Epithelial cell of esophagus (primary cell): ENCODE data around the gene ZNRF3.
"Not testable (repeated sequence)": the region's sequence is repeated elsewhere in the genome, so short reads cannot be mapped to it uniquely, and the experiment has no call there.

Experiments used
- DNase-seq: peaks from one replicate; pipeline ENCODE4 v3.0.0; 2010; ENCODE audit warnings: low read depth
- H3K4me3 ChIP-seq: 2 replicates; pipeline ENCODE4 v1.5.1; 2011; ENCODE audit warnings: mild to moderate bottlenecking, low read length, control low read depth
- TF ChIP-seq, protein P1 (sequence below): IDR thresholded peaks from 2 replicates; pipeline ENCODE4 v1.5.1; 2011; ENCODE audit warnings: low read depth, mild to moderate bottlenecking, low read length, control low read depth, inconsistent platforms; ENCODE audit not compliant: insufficient read depth; ENCODE audit errors: missing control alignments

The ZNRF3 gene

DNA sequence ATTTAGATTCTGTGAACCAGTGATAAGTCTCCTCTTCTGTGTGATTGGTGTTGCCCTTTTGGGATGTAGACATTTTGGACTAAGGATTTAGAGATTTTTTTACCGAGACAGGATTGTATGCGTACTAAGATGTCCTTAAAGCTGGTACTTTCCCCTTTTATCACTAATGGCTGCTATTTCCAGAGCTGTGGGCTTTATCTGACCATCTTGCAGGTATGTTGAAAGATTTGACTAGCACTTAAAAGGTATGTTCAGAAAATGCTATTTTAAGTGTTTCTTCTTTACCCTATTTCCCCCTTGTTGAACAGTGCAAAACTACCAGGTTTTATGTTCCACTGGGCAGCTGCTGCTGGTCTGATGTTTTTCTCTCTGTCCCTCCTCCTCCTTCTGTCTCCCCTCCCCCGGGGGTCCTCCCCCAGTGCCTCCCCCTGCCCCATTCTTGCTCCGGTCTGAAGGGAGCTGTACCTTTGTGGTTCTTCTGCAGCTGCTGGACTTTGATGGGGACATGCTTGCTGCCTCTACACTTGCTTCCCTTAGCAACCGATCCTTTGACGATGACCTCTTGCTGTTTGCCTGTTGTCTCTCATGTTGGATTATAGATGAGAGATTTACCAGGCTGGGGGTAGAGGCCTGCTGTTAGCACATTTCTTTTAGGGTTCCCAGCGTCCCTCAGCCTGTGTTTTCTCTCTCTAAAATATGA lies 59.6 kb downstream of the ZNRF3 start:
- TF ChIP-seq, protein P1, sequence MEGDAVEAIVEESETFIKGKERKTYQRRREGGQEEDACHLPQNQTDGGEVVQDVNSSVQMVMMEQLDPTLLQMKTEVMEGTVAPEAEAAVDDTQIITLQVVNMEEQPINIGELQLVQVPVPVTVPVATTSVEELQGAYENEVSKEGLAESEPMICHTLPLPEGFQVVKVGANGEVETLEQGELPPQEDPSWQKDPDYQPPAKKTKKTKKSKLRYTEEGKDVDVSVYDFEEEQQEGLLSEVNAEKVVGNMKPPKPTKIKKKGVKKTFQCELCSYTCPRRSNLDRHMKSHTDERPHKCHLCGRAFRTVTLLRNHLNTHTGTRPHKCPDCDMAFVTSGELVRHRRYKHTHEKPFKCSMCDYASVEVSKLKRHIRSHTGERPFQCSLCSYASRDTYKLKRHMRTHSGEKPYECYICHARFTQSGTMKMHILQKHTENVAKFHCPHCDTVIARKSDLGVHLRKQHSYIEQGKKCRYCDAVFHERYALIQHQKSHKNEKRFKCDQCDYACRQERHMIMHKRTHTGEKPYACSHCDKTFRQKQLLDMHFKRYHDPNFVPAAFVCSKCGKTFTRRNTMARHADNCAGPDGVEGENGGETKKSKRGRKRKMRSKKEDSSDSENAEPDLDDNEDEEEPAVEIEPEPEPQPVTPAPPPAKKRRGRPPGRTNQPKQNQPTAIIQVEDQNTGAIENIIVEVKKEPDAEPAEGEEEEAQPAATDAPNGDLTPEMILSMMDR: no peak
- DNase-seq: no peak
- no peak overlapping the region for H3K4me3 ChIP-seq

DNA sequence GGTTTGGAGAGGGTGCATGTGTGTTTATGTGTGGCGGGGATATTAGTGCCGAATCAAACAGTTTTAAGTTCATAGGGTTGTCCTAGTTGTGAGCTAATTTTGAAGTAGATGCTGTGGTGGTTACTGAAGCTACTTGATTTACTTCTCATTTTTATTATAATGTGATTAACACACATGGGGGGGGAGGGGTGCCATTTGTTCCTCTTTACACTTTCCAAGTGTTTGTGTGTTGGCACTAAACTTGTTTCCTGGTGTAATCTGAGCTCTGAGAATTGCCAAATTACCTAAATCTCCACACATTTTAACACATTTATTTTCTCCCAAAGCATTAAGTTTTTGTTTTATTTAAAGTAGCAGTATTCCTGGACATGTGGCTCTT lies 60.1 kb downstream of the ZNRF3 start:
- H3K4me3 ChIP-seq: no peak overlapping the region
- DNase-seq: no peak
- TF ChIP-seq, protein P1: no peak

DNA sequence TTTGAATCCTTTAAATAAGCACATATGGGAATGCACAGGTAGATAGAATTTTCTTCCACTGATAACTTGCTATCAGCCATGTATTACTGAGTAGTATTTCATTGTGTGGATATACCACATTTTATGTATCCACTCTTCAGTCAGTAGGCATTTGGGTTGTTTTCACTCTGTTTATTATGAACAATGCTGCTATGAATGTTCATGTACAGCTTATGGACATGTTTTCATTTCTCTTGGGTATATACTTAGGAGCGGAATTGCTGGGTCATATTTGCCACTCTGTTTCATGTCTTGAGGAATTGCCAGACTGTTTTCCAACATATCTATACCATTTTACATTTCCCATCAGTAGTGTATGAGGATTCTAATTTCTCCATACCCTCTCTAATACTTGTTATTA lies 63.8 kb downstream of the ZNRF3 start:
- TF ChIP-seq, protein P1: no peak
- no peak overlapping the region for H3K4me3 ChIP-seq
- no peak for DNase-seq

DNA sequence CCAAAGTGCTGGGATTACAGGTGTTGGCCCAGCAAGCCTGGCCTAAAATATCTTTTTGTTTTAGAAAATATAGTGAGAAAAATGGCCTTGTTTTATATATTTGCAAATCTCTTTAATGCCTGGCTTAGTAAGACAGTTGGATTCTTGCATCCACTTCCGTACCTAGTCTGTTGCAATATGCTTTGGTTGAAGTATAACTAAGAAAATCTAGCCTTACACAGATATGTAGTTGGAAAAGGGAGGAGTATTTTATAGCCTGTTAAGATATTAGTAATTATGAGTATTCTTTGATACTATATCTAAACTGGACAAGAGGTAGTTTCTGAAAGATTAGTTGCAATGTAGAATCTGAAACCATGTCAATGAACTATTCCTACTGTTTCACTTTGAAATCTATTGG lies 65.1 kb downstream of the ZNRF3 start:
- TF ChIP-seq, protein P1: no peak
- no peak overlapping the region for H3K4me3 ChIP-seq
- no peak for DNase-seq

DNA sequence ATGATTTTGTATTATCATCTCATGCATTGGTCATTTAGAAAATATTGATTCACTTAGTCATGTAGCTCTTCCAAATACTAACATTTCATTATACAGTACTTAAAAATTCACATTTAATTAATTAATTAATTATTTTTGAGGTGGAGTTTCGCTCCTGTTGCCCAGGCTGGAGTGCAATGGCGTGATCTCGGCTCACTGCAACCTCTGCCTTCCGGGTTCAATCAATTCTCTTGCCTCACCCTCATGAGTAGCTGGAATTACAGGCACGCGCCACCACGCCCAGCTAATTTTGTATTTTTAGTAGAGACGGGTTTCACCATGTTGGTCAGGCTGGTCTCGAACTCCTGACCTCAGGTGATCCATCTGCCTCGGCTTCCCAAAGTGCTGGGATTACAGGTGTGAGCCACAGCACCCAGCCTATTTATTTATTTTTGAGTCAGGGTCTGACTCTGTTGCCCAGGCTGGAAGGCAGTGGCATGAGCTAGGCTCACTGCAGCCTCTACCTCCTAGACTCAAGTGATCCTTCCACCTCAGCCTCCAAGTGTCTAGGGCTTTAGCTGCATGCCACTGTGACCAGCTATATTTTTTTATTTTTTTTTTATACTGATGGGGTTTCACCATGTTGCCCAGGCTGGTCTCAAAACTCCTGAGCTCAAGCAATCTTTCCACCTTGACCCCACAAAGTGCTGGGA lies 65.6 kb downstream of the ZNRF3 start:
- DNase-seq, H3K4me3 ChIP-seq: not testable (repeated sequence)

DNA sequence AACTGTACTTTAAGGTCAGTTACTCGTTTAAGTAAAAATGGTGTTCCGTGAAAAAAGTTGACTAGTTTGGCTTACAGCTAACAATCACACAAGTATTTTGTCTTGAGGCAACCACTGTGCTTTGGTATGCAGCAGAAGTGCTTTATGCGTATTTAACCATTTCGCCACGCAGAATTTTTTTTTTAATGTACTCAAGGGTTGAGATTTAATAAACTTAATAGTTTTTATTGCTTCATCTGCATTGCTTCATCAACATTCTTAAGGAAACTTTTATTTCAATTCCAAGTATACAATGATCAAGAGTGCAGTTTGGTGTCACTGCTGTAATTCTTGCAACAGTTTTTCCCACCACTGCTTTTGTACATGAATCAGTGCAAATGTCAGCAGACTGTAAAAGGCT lies 66.4 kb downstream of the ZNRF3 start:
- TF ChIP-seq, protein P1: no peak

DNA sequence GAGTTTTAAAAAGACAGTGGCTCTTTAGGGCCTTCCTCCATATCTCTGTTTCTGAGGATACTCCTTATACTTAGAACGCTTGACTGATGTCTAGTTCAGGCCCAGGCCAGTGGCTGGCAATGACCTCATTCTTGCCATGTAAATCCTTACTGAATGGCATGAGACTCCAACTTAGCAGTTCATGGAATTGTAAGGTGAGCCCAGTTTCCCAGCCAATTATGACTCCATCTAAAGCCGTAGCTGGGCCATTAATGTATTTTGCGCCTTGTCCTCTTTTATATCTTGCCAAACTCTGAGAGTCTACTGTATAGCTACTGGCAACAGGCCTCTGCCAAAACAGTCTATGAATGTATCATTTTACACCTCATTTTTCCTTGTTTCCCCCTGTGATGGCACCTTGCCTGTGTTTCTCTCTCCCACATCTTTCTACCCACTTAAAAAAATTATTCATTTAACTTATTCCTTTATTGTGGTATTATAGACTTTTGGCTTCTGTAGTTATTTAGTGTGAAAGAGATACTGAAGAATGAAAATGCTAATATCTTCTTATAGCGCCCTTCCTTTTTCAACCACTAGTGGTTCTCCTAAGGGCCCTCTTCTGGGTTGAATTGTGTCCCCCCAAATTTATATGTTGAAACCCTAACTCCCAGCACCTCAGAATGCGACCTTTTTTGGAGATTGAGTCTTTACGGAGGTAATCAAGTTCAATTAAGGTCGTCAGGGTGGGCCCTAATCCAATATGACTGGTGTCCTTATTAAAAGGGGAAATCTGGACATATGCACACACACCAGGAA lies 67.4 kb downstream of the ZNRF3 start:
- TF ChIP-seq, protein P1: no peak
- H3K4me3 ChIP-seq: no peak overlapping the region
- no peak for DNase-seq

More for the DNA sequence above, 66.4 kb downstream of the ZNRF3 start:
- DNase-seq: no peak
- no peak overlapping the region for H3K4me3 ChIP-seq
